ENCODE results near the gene MDM2.
"Not testable (repeated sequence)": the region's sequence is repeated elsewhere in the genome, so short reads cannot be mapped to it uniquely, and the experiment has no call there.

MDM2 gene

DNA sequence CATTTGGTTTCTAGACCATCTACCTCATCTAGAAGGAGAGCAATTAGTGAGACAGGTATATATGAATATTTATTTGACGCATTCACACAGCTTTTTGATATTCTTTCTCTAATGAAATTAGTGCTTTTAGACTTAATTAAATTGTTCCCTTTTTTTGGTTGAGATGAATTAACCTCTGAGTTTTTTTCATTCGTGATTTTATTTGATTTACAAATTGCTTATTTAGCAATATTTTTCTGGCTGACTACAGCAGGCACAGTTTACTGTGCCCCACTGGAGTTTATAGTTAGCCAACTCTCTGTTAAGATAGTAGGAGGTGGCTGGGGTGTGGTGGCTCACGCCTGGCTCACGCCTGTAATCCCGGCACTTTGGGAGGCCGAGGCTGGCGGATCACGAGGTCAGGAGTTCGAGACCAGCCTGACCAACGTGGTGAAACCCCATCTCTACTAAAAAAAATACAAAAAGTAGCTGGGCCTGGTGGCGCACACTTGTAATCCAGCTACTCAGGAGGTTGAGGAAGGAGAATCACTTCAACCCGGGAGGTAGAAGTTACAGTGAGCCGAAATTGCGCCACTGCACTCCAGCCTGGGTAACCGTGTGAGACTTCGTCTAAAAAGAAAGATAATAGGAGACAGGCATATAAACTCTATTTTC is 16.7 kb downstream of the MDM2 start:
- in situ Hi-C loops (cut with MboI; ENCODE audit: low sequenced_read_pairs): no loop called here

DNA sequence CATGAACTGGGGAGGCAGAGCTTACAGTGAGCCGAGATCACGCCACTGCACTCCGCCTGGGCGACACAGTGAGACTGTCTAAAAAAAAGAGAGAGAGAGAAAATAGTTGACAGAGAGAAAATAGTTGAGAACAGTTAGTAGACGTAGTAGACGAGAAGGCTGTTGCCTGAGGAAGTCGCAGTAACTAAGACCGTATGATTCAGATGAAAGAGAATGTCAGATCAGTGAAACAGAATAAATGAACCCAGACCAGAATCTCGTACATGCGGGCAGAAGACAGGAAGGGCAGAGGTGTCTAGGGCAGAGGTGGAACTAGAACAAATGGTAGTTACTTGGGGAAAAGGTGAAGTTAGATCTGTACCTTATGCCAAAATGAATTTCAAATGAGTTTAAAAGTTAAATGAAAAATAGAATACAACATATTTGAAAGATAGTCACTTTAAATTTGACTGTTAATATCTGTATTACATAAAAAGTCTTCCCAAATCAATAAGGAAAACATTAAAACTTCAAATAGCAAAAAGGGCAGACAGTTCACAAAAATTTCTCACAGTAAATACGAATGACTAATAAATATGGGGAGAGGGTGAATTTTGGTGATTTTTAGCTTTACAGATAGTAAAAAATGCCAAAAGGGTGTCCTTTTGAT is 17.7 kb downstream of the MDM2 start:
- in situ Hi-C loops (cut with MboI; ENCODE audit: low sequenced_read_pairs): no loop called here

DNA sequence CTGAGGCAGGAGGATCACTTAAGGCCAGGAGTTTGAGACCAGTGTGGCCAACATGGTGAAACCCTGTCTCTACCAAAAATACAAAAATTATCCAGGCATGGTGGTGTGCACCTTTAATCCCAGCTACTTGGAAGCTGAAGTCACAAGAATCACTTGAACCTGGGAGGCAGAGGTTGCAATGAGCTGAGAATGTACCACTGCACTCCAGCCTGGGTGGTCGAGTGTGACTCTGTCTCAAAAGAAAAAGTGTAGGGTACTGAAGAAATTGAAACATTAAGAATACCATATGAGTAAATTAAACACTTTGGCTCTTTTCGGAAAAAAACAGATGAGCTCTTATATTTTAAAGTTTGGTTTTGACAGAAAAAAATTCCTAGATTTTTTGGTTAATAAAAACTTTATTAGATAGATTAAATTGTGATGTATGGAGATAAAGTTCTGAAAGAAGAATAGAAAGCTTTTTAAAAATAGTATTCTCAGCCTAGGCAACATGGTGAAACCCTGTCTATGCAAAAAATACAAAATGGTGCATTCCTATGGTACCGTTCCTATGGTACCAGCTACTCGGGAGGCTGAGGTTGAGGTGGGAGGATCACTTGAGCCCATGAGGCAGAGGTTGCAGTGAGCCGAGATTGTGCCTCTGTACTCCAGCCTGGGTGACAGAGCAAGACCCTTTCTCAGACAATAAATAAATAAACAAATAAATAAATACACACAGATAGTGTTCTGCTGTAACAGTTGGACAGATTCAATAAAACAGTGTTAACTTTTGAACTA is 20.1 kb downstream of the MDM2 start:
- in situ Hi-C loops (cut with MboI; ENCODE audit: low sequenced_read_pairs): no loop called here

DNA sequence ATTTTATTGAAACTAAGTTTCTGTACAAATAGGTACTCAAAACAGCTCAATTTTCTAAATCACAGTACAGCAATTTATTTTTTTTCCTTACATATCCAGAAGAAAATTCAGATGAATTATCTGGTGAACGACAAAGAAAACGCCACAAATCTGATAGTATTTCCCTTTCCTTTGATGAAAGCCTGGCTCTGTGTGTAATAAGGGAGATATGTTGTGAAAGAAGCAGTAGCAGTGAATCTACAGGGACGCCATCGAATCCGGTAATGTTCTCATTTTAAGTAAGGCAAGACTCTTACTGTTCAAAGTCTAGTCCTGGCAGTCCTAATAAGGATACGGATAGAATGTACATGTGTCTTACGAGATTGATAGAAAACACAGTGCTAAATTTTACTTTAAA is 20.7 kb downstream of the MDM2 start:
- in situ Hi-C loops (cut with MboI; ENCODE audit: low sequenced_read_pairs): no loop called here

DNA sequence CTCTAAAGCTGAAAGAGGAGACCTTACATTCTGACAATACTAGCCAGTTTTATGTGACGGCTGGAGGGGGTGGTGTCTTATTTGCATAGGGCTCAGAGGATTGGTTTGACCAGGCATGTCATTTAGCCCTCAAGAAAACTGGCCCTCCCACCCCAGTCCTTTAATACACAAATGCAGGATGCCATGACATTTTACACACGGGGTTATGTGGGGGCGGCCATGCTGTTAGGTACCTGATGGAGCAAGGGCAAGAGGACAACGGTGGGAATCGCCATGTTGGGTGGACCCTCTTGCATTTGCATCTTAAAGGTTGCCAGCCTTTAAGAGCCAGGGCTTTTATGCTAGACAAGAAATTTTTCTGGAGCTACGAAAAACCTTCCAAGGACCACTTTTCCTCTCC is 23.3 kb downstream of the MDM2 start:
- in situ Hi-C loops (cut with MboI; ENCODE audit: low sequenced_read_pairs): no loop called here

DNA sequence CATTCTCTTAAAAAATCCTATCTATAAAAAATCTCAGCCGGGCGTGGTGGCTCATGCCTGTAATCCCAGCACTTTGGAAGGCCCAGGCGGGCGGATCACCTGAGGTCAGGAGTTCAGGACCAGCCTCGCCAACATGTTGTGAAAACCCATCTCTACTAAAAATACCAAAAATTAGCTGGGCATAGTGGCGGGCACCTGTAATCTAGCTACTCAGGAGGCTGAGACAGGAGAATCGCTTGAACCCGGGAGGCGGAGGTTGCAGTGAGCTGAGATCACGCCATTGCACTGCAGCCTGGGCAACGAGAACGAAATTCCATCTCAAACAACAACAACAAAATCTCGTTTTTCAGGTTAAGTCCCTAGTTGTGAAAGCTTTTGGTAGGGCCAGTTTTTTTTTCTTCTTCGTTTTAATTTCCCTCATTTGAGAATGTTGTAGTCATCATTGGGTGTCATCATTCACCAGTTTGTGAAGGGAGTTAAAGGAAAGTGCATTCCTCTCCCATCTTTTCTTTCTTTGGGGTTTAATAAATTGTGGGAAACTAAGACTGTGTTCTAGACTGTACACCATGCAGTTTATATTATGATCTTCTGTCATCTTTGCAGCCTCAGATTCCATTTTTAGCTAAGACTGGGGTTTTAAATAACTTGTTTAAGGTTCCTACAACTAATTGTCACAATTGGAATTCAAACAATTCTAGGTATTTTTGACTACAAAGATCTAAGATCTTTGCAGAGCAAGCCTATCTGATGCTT is 23.9 kb downstream of the MDM2 start:
- in situ Hi-C loops (cut with MboI; ENCODE audit: low sequenced_read_pairs): no loop called here

DNA sequence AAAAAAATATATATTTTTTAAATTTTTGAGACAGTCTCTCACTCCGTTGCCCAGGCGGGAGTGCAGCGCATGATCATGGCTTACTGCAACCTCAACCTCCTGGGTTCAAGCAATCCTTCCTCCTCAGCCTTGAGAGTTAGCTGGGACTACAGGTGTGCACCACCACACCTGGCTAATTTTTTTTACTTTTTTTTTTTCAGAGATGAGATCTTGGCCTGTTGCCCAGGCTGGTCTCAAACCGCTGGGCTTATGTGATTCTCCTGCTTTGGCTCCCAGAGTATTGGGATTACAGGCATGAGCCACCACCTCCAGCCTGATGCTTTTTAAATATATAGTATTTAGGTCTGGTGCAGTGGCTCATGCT is 24.5 kb downstream of the MDM2 start:
- in situ Hi-C loops (cut with MboI; ENCODE audit: low sequenced_read_pairs): no loop called here

DNA sequence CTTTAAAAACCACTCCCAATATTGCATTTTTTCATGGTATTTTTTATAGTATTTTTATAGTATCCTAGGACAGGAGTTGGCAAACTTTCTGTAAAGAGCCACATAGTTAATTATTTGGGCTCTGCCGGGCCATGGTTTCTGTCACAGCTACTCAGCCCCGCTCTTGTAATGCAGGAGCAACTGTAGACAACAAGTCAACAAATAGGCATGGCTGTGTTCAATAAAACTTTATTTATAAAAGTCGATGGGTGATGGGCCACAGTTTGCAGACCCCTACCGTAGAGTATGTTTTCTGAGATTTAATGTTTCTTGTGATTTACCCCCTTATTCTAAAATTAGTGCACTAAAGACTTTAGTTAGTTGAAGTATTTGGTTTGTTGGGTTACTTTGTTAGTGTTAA is 25.5 kb downstream of the MDM2 start:
- in situ Hi-C loops (cut with MboI; ENCODE audit: low sequenced_read_pairs): no loop called here

DNA sequence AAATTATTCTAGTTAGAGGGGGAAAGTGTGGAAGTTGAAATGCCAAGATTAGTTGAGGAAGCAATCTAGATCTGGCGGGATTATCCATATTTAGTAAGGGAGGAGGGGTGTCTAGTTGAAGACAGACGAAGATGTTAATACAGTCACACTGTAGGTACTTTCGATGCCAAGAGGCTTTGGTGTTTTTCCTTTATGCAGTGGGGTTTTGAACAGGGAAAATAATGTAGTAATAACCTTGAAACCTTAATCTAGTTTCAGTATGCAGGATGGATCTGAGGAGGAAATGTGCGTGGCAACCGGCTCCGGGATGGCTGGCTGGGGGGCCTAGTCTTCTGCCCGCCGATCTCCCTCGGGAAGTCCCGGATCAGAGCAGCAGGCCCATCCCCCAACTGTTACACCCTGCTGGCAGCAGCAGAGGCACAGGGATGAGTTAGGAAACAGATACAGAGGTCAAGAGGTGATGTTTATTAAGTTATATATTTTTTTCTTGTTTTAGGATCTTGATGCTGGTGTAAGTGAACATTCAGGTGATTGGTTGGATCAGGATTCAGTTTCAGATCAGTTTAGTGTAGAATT is 27.4 kb downstream of the MDM2 start:
- in situ Hi-C loops (cut with MboI; ENCODE audit: low sequenced_read_pairs): no loop called here

DNA sequence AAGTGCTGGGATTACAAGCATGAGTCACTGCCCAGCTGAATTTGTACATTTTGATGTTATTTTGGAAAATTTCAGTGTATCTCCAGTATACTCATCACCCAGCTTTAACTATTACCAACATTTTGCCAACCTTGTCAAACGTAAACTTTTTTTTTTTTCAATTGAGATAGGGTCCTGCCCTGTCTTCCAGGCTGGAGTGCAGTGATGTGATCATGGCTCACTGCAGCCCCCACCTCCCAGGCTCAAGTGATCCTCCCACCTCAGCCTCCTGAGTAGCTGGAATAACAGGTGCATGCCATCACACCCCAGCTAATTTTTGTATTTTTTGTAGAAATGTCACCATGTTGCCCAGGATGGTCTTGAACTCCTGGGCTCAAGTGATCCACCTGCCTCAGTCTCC is 29.2 kb downstream of the MDM2 start:
- in situ Hi-C loops (cut with MboI; ENCODE audit: low sequenced_read_pairs): no loop called here

DNA sequence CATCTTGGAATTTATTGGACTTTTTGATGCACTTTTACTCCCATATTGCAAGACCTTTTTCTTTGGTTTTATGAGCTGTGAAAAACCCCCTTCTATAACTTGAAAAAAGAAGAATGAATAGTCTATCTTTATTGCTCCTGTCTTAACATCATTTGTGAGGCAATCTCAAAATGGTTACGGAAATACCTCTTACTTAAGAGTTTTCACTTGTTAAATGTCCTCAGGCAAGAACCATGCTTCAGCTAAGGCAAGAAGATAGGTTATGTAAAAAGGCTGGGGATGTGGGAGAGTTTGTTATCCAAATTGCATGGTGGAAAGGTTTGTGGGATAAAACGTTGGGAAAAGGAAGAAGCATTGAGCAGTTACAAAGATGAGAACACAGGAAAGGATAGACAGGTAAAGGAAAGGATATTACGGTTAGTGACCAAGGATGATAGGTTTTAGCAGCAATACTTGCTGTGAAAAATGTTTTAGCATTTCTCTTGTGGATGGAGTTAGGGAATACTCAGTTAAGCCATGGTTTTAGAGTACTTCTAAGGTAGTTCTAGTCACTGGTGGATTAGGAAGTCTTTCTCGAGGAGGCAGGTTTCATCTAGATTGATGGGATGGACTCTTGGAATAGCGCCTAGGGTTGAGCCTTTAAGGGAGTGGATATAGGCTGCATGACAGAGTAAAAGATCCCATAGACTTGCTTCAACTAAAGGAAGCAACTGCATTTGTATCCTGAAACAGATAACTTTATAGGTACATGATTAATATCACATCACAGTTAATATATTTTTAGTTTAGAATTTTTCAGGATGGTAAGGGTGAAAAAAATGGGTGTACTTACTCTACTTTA is 30.3 kb downstream of the MDM2 start:
- in situ Hi-C loops (cut with MboI; ENCODE audit: low sequenced_read_pairs): no loop called here

DNA sequence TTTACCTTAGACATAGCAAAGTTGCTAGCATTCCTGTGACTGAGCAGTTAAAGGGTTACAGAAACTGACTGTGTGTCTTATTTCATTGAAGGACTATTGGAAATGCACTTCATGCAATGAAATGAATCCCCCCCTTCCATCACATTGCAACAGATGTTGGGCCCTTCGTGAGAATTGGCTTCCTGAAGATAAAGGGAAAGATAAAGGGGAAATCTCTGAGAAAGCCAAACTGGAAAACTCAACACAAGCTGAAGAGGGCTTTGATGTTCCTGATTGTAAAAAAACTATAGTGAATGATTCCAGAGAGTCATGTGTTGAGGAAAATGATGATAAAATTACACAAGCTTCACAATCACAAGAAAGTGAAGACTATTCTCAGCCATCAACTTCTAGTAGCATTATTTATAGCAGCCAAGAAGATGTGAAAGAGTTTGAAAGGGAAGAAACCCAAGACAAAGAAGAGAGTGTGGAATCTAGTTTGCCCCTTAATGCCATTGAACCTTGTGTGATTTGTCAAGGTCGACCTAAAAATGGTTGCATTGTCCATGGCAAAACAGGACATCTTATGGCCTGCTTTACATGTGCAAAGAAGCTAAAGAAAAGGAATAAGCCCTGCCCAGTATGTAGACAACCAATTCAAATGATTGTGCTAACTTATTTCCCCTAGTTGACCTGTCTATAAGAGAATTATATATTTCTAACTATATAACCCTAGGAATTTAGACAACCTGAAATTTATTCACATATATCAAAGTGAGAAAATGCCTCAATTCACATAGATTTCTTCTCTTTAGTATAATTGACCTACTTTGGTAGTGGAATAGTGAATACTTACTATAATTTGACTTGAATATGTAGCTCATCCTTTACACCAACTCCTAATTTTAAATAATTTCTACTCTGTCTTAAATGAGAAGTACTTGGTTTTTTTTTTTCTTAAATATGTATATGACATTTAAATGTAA is 31.5 kb downstream of the MDM2 start:
- in situ Hi-C loops (cut with MboI; ENCODE audit: low sequenced_read_pairs): no loop called here

DNA sequence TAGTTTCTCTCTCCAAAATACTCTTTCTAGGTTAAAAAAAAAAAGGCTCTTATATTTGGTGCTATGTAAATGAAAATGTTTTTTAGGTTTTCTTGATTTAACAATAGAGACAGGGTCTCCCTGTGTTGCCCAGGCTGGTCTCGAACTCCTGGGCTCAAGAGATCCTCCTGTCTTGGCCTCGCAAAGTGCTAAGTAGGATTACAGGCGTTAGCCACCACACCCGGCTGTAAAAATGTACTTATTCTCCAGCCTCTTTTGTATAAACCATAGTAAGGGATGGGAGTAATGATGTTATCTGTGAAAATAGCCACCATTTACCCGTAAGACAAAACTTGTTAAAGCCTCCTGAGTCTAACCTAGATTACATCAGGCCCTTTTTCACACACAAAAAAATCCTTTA is 33.2 kb downstream of the MDM2 start:
- in situ Hi-C loops (cut with MboI; ENCODE audit: low sequenced_read_pairs): not testable (repeated sequence)

DNA sequence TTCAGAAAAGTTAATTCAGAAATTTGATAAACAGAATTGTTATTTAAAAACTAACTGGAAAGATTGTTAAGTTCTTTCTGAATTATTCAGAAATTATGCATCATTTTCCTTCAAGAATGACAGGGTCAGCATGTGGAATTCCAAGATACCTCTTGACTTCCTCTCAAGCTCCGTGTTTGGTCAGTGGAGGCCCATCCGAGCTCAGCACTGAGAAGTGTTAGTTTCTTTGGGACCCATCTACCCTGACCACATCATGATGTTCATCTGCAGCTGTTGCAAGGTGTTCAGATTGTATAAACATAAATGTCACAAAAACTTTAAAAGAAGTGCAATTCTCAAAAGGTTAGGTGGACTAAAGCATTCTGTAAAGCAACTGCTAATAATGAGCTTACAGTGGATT is 33.7 kb downstream of the MDM2 start:
- in situ Hi-C loops (cut with MboI; ENCODE audit: low sequenced_read_pairs): no loop called here

DNA sequence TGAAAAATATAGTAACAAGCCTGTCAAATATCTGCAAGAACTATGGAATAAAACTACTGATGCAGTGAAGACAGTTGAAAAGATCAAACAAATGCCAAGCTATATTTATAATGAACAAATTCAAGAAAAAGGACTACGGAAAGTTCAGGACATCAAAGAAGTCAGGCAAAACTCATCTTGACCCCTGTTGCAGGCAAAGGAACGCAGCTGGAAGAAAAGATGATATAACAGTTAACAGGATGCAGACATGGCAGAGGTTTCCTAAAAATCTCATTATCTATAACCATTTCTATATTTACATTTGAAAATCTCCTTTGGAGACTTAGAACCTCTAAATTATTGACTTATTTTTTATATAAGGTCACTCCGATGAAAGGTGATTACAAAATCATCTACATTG is 34.1 kb downstream of the MDM2 start:
- in situ Hi-C loops (cut with MboI; ENCODE audit: low sequenced_read_pairs): no loop called here

DNA sequence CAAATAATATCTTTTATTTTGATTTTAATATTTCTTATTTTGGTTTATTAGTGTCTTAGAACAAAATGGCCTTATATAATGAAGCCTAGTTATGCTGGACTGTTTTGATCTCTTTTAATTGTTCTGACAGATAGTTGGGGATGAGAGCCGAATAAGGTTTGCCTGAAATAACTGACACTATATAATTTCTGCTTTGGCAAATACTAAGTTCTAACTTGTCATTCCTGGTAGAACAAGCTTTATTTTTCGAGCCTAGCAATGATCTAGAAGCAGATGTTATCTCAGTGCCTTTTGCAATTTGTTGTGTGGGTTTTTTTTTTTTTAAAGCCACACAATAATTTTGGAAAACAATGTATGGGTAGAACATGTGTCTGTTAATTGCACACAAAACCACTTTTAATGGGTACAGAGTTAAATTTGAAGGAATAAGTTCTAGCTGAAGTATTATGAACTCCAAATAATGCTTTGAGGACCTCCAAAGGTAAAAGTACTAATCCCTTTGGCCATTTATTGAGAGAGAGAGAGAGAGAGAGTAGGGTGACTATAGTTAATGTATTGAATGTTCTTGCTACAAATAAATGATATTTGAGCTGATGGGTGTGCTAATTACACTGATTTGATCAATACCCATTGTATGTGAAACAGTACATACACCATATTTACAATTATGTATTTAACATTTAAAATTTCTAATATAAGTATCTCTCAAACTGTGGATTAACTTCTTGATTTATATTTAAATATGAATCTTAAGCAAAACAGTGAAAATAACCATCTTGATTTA is 35.0 kb downstream of the MDM2 start:
- in situ Hi-C loops (cut with MboI; ENCODE audit: low sequenced_read_pairs): no loop called here

DNA sequence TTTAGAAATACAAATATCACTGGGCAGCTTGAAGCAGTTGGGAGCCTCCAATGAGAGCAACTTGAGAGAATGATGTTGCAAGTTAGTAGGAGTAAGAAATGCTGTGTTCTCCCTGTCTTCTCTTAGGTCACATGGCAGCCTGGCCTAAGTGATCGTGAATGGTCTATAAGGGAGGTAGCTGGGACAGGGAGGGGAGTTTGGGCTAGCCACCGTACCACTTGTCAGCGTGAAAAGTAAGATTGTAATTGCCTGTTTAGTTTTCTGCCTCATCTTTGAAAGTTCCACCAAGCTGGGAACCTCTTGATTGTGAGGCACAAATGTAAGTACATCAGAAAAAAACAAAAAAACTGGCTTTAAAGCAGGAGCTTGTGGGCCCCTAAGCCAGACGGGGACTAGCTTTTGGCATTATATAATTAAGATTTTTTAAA is 36.4 kb downstream of the MDM2 start:
- in situ Hi-C loops (cut with MboI; ENCODE audit: low sequenced_read_pairs): no loop called here
